Lower lobe of right lung (tissue), 2 donors: ENCODE data around the gene POLK. TPM values are rescaled to one million over a fixed set of nuclear protein-coding genes. Genes with fewer than 3 reads are reported as not detected.

Experiments used
- ATAC-seq, 2 donors: fragments of 200-7000 bp; cut with Tn5 transposase; one replicate each; pipeline ENCODE4 v1.9.1; 2020 to 2022; ENCODE audit warnings: mild to moderate bottlenecking in 2 of 2, moderate library complexity in 2 of 2
- DNase-seq: peaks from one replicate; pipeline ENCODE4 v3.0.0-alpha.2; 2020
- H3K27ac ChIP-seq: fragments of 200-600 bp; one replicate; pipeline ENCODE4 v1.8.0; 2022
- H3K27me3 ChIP-seq: fragments of 200-600 bp; one replicate; pipeline ENCODE4 v1.8.0; 2022; ENCODE audit warnings: low read depth
- H3K36me3 ChIP-seq: fragments of 200-600 bp; one replicate; pipeline ENCODE4 v1.8.0; 2022; ENCODE audit warnings: mild to moderate bottlenecking
- H3K4me1 ChIP-seq: fragments of 200-600 bp; one replicate; pipeline ENCODE4 v1.8.0; 2022
- H3K4me3 ChIP-seq: fragments of 200-600 bp; one replicate; pipeline ENCODE4 v1.8.0; 2022; ENCODE audit warnings: mild to moderate bottlenecking
- H3K9me3 ChIP-seq: fragments of 200-600 bp; one replicate; pipeline ENCODE4 v1.8.0; 2022
- intact Hi-C: fragments of 100-400 bp; cut with DNase I; formaldehyde crosslinking; loops from one replicate; pipeline ENCODE4 v1.11.0; 2022
- total RNA-seq: library from RNA; stranded (reverse); fragmentation: NEBNext Ultra II Directional; extraction: Animal tissue kit (Norgen Biotek cat#: 25700); gene quantifications from one replicate; pipeline ENCODE4 v1.2.1, GENCODE V29; 2021
- TF ChIP-seq, protein P1 (sequence below): fragments of 200-600 bp; IDR thresholded peaks from one replicate; pipeline ENCODE4 v1.8.0; 2022; ENCODE audit warnings: antibody characterized with exemption, mild to moderate bottlenecking
- donor health status: DM: no; HTN: yes; CAD: no; lungs with severe emphysema.

The POLK gene
- total RNA-seq, 1 donor from 2014 or later = 39.6 TPM

- TF ChIP-seq, protein P1, sequence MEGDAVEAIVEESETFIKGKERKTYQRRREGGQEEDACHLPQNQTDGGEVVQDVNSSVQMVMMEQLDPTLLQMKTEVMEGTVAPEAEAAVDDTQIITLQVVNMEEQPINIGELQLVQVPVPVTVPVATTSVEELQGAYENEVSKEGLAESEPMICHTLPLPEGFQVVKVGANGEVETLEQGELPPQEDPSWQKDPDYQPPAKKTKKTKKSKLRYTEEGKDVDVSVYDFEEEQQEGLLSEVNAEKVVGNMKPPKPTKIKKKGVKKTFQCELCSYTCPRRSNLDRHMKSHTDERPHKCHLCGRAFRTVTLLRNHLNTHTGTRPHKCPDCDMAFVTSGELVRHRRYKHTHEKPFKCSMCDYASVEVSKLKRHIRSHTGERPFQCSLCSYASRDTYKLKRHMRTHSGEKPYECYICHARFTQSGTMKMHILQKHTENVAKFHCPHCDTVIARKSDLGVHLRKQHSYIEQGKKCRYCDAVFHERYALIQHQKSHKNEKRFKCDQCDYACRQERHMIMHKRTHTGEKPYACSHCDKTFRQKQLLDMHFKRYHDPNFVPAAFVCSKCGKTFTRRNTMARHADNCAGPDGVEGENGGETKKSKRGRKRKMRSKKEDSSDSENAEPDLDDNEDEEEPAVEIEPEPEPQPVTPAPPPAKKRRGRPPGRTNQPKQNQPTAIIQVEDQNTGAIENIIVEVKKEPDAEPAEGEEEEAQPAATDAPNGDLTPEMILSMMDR = no peak
- H3K4me3 ChIP-seq = no peak overlapping the region
- no peaks in the 10 kb centered on the region for H3K27me3 ChIP-seq
- no peaks in the 10 kb centered on the region for H3K36me3 ChIP-seq
- H3K9me3 ChIP-seq = no peaks in the 10 kb centered on the region
- DNase-seq (no peak), ATAC-seq (peak; percentile 62 to 85)
- H3K27ac ChIP-seq = peak overlapping the region; percentile 63
- peaks cover 10% of the 10 kb centered on the region for H3K4me1 ChIP-seq
- intact Hi-C loops = no loop called here
These were observed 112.2 kb downstream of the POLK start for GRCh38 chr5:75623846-75624245.

- intact Hi-C loops = no loop called here
- DNase-seq (no peak), ATAC-seq (no peak)
- H3K27me3 ChIP-seq = no peaks in the 10 kb centered on the region
- peaks cover 10% of the 10 kb centered on the region for H3K4me1 ChIP-seq
- H3K4me3 ChIP-seq = no peak overlapping the region
- TF ChIP-seq, protein P1 = no peak
- H3K36me3 ChIP-seq = no peaks in the 10 kb centered on the region
- H3K9me3 ChIP-seq = no peaks in the 10 kb centered on the region
- H3K27ac ChIP-seq = no peak overlapping the region
These were observed 115.3 kb downstream of the POLK start for GRCh38 chr5:75626959-75627358.

DNA sequence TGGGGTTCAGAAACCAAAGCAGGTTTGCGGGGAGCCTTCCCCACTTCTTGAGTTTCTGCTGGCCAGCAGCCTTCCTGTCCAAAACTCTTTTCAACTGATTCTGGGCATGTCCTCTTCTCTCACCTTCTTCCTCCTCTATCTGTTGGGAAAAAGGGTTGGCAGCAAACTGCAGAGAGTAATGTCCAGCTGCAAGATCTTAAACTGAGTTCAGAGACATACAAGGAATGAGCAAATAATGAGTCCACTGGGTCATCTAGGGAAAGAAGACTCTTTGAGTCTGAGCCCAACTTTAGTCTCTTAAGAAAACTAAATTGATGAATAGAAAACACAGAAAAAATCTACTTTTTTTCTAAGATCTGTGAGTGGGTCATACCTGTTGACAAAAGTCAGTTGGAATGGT lies 116.1 kb downstream of the POLK start:
- no peak overlapping the region for H3K4me3 ChIP-seq
- H3K27me3 ChIP-seq = no peaks in the 10 kb centered on the region
- TF ChIP-seq, protein P1 = no peak
- H3K9me3 ChIP-seq = no peaks in the 10 kb centered on the region
- no peak for DNase-seq
- no peak overlapping the region for H3K27ac ChIP-seq
- no peak for ATAC-seq
- H3K36me3 ChIP-seq = no peaks in the 10 kb centered on the region
- H3K4me1 ChIP-seq = peaks cover 10% of the 10 kb centered on the region
- intact Hi-C loops = no loop called here

- Histone ChIP-seq H3K27ac (no peak overlapping the region), H3K4me1 (no peaks in the 10 kb centered on the region), H3K27me3 (no peaks in the 10 kb centered on the region), H3K9me3 (no peaks in the 10 kb centered on the region), H3K36me3 (no peaks in the 10 kb centered on the region), H3K4me3 (no peak overlapping the region)
- TF ChIP-seq, protein P1 = no peak
- intact Hi-C loops = no loop called here
- ATAC-seq (no peak), DNase-seq (no peak)
These were observed 119.2 kb downstream of the POLK start for GRCh38 chr5:75630875-75631274.

DNA sequence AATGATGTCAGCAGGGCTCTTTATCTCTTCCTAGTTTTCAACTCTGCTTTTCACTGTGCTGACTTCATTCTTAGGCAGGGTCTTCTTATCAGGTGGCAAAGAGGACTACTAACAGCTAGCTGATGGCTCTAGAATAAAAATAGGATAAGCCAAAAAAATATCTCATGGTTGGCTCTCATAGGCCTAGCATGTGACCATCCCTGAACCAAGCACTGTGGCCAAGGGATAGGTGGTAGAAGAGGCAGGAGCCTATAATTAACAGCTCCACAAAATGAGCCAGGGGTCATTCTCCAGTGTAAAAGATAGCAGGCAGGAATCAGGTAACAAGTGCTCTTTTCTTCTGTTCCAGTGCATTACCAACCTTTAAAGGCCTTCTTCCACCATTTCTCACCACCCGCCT lies 120.6 kb downstream of the POLK start:
- ATAC-seq (no peak), DNase-seq (no peak)
- no peaks in the 10 kb centered on the region for H3K36me3 ChIP-seq
- H3K4me3 ChIP-seq = no peak overlapping the region
- TF ChIP-seq, protein P1 = no peak
- no peaks in the 10 kb centered on the region for H3K4me1 ChIP-seq
- H3K9me3 ChIP-seq = no peaks in the 10 kb centered on the region
- H3K27me3 ChIP-seq = no peaks in the 10 kb centered on the region
- no peak overlapping the region for H3K27ac ChIP-seq
- intact Hi-C loops = no loop called here

- Histone ChIP-seq H3K4me3 (no peak overlapping the region), H3K36me3 (no peaks in the 10 kb centered on the region), H3K4me1 (no peaks in the 10 kb centered on the region), H3K27ac (no peak overlapping the region), H3K9me3 (no peaks in the 10 kb centered on the region), H3K27me3 (no peaks in the 10 kb centered on the region)
- TF ChIP-seq, protein P1 = no peak
- intact Hi-C loops = no loop called here
- DNase-seq (no peak), ATAC-seq (no peak)
These were observed 126.3 kb downstream of the POLK start for GRCh38 chr5:75637949-75638348.
